CD4-positive, alpha-beta T cell treated with Interleukin-10 for 1 hour (primary cell): ENCODE measurements around the gene UNC5C.

Experiments used
- DNase-seq: peaks from one replicate; pipeline ENCODE4 v3.0.0-alpha.2; 2020

UNC5C gene

DNA sequence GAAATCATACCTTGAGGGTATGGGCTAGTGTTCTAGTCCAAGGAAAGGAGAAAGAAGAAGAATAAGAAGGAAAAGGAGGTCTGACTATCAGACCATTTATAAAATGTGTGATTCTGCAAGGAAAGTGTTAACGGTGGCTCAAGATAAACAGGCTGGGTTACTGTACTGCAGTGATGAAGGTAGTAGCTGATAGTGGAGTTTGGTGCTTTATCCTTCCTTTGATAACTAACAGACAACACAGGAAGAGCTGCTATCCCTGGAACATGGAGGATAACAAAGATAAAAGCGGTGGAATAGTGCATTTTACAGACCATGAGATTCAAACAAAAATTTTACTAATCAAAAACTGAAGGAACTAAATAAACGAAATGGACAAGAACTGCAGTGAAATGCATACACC lies 2.6 kb downstream of the UNC5C start:
- DNase-seq: no peak

DNA sequence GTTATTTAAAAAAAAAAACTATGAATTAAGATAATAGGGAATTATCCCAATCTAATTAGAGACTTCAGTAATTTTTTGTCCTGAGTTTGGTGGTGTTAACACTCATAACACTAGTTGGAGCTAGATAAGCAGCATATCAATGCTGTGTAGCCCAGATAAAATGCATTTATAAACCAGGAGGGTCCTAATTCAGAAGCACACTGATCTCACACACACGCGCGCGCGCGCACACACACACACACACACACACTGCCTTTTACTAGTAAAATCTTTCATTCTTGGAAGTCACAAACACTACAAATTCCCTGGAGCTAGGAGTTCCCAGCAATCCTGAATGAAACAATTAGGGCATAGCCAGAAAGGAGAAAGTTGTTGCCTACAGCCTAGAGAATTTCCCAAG lies 3.2 kb downstream of the UNC5C start:
- DNase-seq: no peak

GRCh38 chr4:95544113-95545103 lies 4.4 kb downstream of the UNC5C start:
- no peak for DNase-seq

- DNase-seq: no peak
These were observed 6.7 kb downstream of the UNC5C start for GRCh38 chr4:95541889-95542607.

GRCh38 chr4:95541094-95541493 lies 7.7 kb downstream of the UNC5C start:
- DNase-seq: no peak

GRCh38 chr4:95540227-95540626 lies 8.5 kb downstream of the UNC5C start:
- DNase-seq: no peak

- DNase-seq: no peak
These were observed 9.7 kb downstream of the UNC5C start for GRCh38 chr4:95539106-95539505.

DNA sequence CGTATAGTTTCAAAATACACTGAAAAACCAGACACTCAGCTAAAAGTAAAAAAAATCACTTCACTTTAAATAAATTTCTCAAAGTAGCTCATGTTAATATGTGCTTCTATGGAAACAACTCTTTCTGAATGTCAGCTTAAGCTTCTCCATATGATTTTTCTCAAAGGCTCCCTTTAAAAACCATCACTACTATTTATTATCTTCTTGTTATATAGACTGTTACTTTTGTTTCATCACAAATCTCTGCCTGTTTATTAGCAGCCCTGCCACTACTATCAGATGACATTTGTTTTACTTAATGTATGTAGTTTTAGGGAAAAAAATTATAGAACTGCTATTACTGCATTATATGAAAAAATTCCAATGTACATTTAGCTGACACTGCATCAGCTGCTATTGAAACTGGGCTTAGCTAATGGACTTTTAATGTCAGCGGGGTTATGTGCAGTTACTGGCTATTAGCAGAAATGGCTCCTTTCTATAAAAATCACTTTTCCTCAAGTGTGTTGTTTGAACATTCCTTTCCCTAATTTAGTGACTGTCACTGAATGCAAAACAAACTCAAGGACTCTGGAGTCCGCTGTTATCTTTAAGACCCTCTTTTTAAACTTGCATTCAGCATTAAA lies 10.8 kb downstream of the UNC5C start:
- DNase-seq: no peak

GRCh38 chr4:95537191-95537590 lies 11.6 kb downstream of the UNC5C start:
- DNase-seq: no peak

DNA sequence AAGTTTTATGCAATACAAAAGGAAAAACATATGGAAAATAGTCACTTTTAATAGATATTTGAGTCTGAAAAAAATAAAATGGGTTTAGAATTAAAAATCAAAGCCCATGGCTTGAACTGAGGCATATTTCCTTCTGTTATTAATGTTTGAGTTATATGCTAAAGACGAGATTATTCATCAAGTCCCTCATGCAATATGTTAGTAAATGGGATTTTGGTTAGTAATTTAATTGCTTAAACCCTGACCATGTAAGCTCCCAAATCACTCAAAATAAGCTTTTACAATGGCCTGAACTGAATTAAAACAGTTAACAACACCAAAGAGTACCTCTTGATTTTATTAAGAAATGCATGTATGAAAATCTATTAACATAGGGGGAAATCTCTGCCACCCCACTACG lies 12.1 kb downstream of the UNC5C start:
- no peak for DNase-seq

- no peak for DNase-seq
These were observed 13.6 kb downstream of the UNC5C start for GRCh38 chr4:95535180-95535579.

DNA sequence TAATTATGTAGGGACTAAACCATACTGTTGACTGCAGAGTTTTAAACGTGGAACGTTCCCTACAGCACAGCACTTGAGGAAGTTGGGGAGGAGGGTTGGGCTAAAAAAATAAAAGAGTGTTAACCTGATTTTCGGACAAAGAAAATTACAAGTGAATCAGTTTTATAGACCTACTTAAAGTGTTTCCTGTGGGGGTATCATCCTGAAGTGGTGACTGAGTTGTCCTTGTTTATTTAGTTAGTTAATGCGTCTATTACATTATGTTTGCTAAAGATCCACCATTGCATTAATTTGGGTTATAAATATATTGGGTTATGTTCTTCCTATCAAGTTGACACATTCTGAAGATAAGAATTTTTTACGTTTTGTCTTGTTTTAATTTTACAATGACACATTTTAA lies 14.7 kb downstream of the UNC5C start:
- no peak for DNase-seq

DNA sequence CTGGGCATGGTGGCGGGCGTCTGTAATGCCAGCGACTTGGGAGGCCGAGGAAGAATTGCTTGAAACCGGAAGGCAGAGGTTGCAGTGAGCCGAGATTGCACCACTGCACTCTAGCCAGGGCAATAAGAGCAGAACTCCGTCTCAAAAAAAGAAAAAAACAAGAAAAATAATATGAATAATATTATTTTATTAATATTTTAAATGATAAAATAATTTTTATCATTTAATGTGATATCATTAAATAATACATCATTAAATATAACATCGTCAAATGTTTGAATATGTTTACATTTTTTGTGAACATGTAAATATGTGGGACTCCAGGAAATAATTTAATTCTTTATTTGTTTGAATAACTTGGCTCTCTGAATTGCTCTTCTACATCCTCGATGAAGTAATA lies 15.5 kb downstream of the UNC5C start:
- DNase-seq: no peak

- DNase-seq: no peak
These were observed 16.5 kb downstream of the UNC5C start for GRCh38 chr4:95532305-95532704.

- no peak for DNase-seq
These were observed 17.6 kb downstream of the UNC5C start for GRCh38 chr4:95531141-95531540.

DNA sequence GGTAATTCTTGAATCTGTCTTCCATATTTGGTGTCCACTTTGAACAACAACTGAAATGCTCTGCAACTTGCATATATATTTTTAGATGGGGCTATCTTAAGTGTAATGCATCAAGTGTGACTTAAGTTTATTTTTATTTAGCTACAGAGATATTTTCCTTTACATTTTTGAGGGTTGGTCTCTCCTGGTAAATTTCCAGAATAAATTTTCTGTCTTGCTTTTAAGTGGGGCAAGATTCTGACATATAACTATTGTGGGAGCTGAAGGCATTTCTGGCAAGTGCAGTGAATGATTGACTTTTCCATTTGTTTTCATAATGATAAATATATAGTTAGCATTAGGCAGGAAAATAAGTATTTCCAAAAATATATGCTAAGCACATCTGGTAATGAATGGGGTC lies 18.8 kb downstream of the UNC5C start:
- DNase-seq: no peak

- no peak for DNase-seq
These were observed 20.3 kb downstream of the UNC5C start for GRCh38 chr4:95528388-95528948.

DNA sequence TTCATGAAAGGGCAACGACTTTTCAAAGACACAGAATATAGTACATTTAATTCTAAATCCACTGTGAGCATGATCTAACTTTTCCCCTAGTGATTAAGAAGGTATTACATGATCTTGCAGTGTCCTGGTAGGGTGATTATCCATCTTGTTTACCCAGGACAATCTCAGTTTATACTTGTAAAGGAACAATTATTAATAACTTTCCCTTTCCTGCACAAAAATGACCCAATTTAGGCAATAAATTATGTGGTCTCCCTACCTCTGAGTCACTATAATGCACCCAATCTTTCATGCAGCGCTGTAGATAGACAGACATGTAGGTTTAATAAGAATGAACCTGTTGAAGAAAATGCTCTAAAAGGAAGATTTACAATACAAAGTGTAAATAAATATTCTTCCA lies 22.7 kb downstream of the UNC5C start:
- no peak for DNase-seq

GRCh38 chr4:95524729-95525128 lies 24.0 kb downstream of the UNC5C start:
- no peak for DNase-seq

DNA sequence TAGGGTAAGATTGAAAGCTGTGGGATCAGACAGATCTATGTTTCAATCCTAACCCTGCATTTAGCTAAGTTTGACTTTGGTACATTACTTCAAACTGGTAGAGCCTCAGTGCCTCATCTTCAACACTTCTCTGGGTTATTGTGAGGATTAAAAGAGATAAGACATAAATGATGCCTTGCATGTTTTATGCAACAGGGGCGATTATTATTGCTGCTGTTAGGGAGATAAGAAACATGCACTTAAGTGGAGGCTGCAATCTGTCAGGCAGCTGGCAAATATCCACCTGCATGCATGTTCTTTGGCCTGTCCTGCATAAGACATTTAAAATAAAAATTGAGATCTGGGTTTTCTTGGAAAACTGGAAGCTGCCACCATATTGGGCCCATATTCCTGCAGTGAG lies 24.6 kb downstream of the UNC5C start:
- DNase-seq: no peak

GRCh38 chr4:95522682-95523530 lies 25.9 kb downstream of the UNC5C start:
- no peak for DNase-seq

GRCh38 chr4:95517576-95518345 lies 31.0 kb downstream of the UNC5C start:
- DNase-seq: no peak
